ENCODE data around the gene POM121C. TPM values are rescaled to one million over a fixed set of nuclear protein-coding genes. Genes with fewer than 3 reads are reported as not detected.
"Not testable (repeated sequence)": the region's sequence is repeated elsewhere in the genome, so short reads cannot be mapped to it uniquely, and the experiment has no call there.

Gene POM121C
- total and polyA plus RNA-seq, 8 donors: 32.0 to 82.9 (median 74.3) TPM

GRCh38 chr7:75518842-75519241, 32.7 kb upstream of the POM121C start:
- H3K4me1 ChIP-seq, DNase-seq: not testable (repeated sequence)
- peaks cover 0 to 38% of the 10 kb centered on the region in 2 donors for H3K36me3 ChIP-seq

DNA sequence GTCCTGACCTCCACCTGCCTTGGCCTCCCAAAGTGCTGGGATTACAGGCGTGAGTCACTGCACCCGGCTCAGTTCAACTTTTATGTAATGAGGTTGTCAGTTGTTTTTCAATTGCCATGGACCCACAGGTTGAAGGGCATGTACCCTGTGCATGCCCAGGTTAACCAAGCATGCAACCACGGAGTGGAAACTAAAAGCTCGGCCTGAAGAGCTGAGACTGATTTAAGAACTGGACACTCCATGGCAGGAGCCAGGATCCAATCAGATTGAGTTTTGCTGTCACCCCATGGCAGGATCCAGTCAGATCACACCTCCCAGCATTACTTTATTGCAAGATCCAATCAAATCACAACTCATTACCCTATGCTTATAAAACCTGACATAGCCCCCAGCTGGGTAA, 22.9 kb upstream of the POM121C start:
- H3K9me3 ChIP-seq: not testable (repeated sequence)

More at GRCh38 chr7:75518842-75519241, 32.7 kb upstream of the POM121C start:
- intact Hi-C loops (cut with DNase I); ATAC-seq; H3K9me3 ChIP-seq; H3K27ac ChIP-seq; H3K4me3 ChIP-seq; H3K27me3 ChIP-seq: not testable (repeated sequence)

GRCh38 chr7:75492020-75492419, 5.9 kb upstream of the POM121C start, which contains the start of gene SPDYE5:
SPDYE5 (plus strand) TSS chr7:75492320; CDS start chr7:75494048, 1,728 bp downstream.
- H3K4me1 ChIP-seq; H3K36me3 ChIP-seq; H3K9me3 ChIP-seq; DNase-seq; H3K27me3 ChIP-seq; ATAC-seq; H3K27ac ChIP-seq; intact Hi-C loops (cut with DNase I); H3K4me3 ChIP-seq: not testable (repeated sequence)

More for the DNA sequence above, 22.9 kb upstream of the POM121C start:
- ATAC-seq; H3K27ac ChIP-seq; H3K4me3 ChIP-seq; intact Hi-C loops (cut with DNase I); H3K4me1 ChIP-seq; DNase-seq; H3K27me3 ChIP-seq: not testable (repeated sequence)
- H3K36me3 ChIP-seq: peaks cover 0 to 37% of the 10 kb centered on the region in 2 donors

GRCh38 chr7:75485355-75485978, 632 bp downstream of the POM121C start:
- H3K4me1 ChIP-seq; H3K36me3 ChIP-seq; H3K9me3 ChIP-seq; intact Hi-C loops (cut with DNase I); H3K27me3 ChIP-seq: not testable (repeated sequence)
- H3K4me3 ChIP-seq: peak overlapping the region; percentile 74 to 79
- H3K27ac ChIP-seq: peak overlapping the region; percentile 78 to 82
- DNase-seq: peak in 1 of 4 donors; percentile 1
- ATAC-seq: peak; percentile 20

DNA sequence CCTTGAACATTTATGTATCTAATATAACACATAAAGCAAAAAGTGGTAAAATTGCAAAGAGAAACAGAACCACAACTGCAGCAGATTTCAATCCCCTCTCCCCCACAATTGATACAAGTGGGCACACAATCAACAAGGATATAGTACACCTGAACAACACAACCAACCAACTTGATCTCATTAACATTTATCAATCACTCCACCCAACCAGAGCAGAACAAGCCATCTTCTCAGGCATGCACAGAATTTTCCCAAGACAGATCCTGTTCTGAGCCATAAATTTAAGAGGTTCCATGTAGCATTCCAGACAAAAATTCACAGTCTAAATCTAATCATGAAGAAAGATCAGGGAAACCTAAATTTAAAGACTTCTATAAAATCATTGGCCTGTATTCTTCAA, 5.8 kb downstream of the POM121C start:
- H3K27me3 ChIP-seq; H3K4me3 ChIP-seq; intact Hi-C loops (cut with DNase I); H3K27ac ChIP-seq; ATAC-seq; H3K4me1 ChIP-seq; DNase-seq; H3K9me3 ChIP-seq; H3K36me3 ChIP-seq: not testable (repeated sequence)

DNA sequence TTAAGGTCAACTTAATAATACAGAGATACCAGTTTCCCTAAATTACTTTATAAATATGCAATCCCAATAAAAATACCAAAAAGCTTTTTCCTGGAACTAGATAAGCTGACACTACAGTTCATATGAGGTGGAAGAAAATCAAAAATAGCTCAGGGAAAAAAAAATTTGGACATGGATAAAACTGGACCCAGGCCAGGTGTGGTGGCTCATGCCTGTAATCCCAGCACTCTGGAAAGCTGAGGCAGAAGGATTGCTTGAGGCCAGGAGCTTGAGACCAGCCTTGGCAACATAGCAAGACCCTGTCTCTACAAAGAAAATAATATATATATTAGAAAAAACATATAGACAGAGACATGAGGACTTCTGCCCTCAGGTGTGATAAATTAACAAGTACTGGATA, 8.6 kb downstream of the POM121C start:
- H3K4me1 ChIP-seq; H3K27me3 ChIP-seq; H3K9me3 ChIP-seq; ATAC-seq; intact Hi-C loops (cut with DNase I); H3K27ac ChIP-seq; DNase-seq; H3K4me3 ChIP-seq: not testable (repeated sequence)
- peaks cover 0 to 13% of the 10 kb centered on the region in 2 donors for H3K36me3 ChIP-seq

DNA sequence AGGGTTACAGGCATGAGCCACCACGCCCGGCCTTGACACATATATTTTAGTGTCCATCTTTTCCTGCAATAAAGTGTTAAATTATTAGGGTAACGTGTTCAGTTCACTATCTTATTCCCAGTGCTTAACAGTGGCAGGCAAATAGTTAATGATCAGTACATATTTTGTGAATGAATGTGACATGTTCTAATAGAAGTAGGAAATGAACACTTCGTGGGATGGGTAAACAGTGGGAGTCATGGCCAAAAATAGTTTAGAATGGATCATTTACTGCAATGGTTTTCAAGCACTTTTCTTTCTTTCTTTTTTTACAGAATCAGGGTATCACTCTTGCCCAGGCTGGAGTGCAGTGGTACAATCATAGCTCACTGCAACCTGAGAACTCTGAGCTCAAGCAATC, 15.9 kb downstream of the POM121C start:
- H3K27me3 ChIP-seq; H3K4me3 ChIP-seq; intact Hi-C loops (cut with DNase I); H3K4me1 ChIP-seq; H3K27ac ChIP-seq; DNase-seq; H3K9me3 ChIP-seq: not testable (repeated sequence)
- H3K36me3 ChIP-seq: peaks cover 0 to 42% of the 10 kb centered on the region in 2 donors
- peak; percentile 41 for ATAC-seq

GRCh38 chr7:75460541-75460940, 25.6 kb downstream of the POM121C start:
- H3K9me3 ChIP-seq; H3K27me3 ChIP-seq; ATAC-seq; intact Hi-C loops (cut with DNase I); DNase-seq; H3K4me3 ChIP-seq; H3K36me3 ChIP-seq; H3K4me1 ChIP-seq: not testable (repeated sequence)
- peak overlapping the region in 1 of 2 donors; percentile 28 for H3K27ac ChIP-seq

GRCh38 chr7:75458034-75458433, 28.1 kb downstream of the POM121C start:
- ATAC-seq: peak; percentile 38
- H3K4me3 ChIP-seq; DNase-seq; H3K27me3 ChIP-seq; H3K27ac ChIP-seq; H3K36me3 ChIP-seq; intact Hi-C loops (cut with DNase I); H3K4me1 ChIP-seq; H3K9me3 ChIP-seq: not testable (repeated sequence)

- not testable (repeated sequence) for H3K4me1 ChIP-seq, ATAC-seq
- H3K27ac ChIP-seq: peak overlapping the region in 1 of 2 donors; percentile 50
Measured at GRCh38 chr7:75456403-75456802, 29.7 kb downstream of the POM121C start.

More at GRCh38 chr7:75456403-75456802, 29.7 kb downstream of the POM121C start:
- H3K4me3 ChIP-seq; H3K9me3 ChIP-seq; intact Hi-C loops (cut with DNase I); DNase-seq; H3K27me3 ChIP-seq; H3K36me3 ChIP-seq: not testable (repeated sequence)
